GM18526 (cell line): ENCODE data around the gene SKIL.

Experiments
- POLR2A ChIP-seq: IDR thresholded peaks from 3 replicates; pipeline ENCODE4 v1.6.1; 2011; ENCODE audit not compliant: insufficient read length; ENCODE audit errors: extremely low read depth

Gene SKIL

GRCh38 chr3:170346481-170347392, 10.8 kb upstream of the SKIL start:
- TF ChIP-seq POLR2A = no peak

GRCh38 chr3:170350515-170351413, 6.8 kb upstream of the SKIL start:
- TF ChIP-seq POLR2A = no peak

GRCh38 chr3:170352936-170353335, 4.6 kb upstream of the SKIL start:
- no peak for TF ChIP-seq POLR2A

- no peak for TF ChIP-seq POLR2A
Observed at GRCh38 chr3:170353485-170353884, 4.0 kb upstream of the SKIL start.

GRCh38 chr3:170354760-170355159, 2.8 kb upstream of the SKIL start:
- no peak for TF ChIP-seq POLR2A

GRCh38 chr3:170355738-170356595, 1.5 kb upstream of the SKIL start:
- TF ChIP-seq POLR2A = peak; percentile 20

GRCh38 chr3:170356596-170357175, 829 bp upstream of the SKIL start:
- TF ChIP-seq POLR2A = peak; percentile 25

GRCh38 chr3:170358042-170359010, 811 bp downstream of the SKIL start:
- TF ChIP-seq POLR2A = no peak

GRCh38 chr3:170359178-170359704, 1.7 kb downstream of the SKIL start:
- no peak for TF ChIP-seq POLR2A

- TF ChIP-seq POLR2A = no peak
Observed at GRCh38 chr3:170360466-170360865, 3.0 kb downstream of the SKIL start.

GRCh38 chr3:170360916-170361315, 3.4 kb downstream of the SKIL start:
- TF ChIP-seq POLR2A = no peak

GRCh38 chr3:170361711-170362110, 4.2 kb downstream of the SKIL start:
- TF ChIP-seq POLR2A = no peak

- TF ChIP-seq POLR2A = no peak
Observed at GRCh38 chr3:170363471-170363994, 6.0 kb downstream of the SKIL start.

GRCh38 chr3:170364965-170365364, 7.5 kb downstream of the SKIL start:
- no peak for TF ChIP-seq POLR2A
